HL-60 (cell line): Measurements from ENCODE around the gene INO80.

Experiments used
- GABPA ChIP-seq: IDR thresholded peaks from 2 replicates; pipeline ENCODE4 v1.6.1; 2012; ENCODE audit warnings: low read depth
- POLR2AphosphoS5 ChIP-seq: IDR thresholded peaks from 2 replicates; pipeline ENCODE4 v1.6.1; 2012; ENCODE audit warnings: low read depth
- SPI1 ChIP-seq: IDR thresholded peaks from 2 replicates; pipeline ENCODE4 v1.6.1; 2012; ENCODE audit warnings: low read depth, mild to moderate bottlenecking, borderline replicate concordance
- TF ChIP-seq, protein P1 (sequence below): IDR thresholded peaks from one replicate; pipeline ENCODE4 v1.5.1; 2011; ENCODE audit warnings: low read length, control low read depth, inconsistent platforms; ENCODE audit not compliant: insufficient read depth
- TF ChIP-seq, protein P2 (sequence below): IDR thresholded peaks from 2 replicates; pipeline ENCODE4 v1.6.1; 2012; ENCODE audit warnings: low read depth; ENCODE audit not compliant: insufficient replicate concordance

DNA sequence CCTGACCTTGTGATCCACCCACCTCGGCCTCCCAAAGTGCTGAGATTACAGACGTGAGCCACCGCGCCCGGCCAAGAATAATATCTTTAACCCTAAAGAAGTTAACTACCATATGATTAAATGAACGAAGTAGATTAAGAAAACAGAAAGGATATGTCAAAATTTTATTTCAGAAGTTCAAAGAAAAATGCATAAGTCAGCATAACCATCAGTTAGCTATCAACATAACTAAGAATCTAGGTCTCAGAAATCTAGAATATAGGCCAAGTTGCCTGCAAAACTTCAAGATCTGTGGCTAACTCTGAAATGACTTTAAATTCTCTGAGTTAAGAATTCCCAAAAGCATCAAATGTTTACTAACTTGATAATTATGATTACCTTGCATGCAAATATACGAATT, 38.0 kb downstream of the INO80 start:
- TF ChIP-seq, protein P1, sequence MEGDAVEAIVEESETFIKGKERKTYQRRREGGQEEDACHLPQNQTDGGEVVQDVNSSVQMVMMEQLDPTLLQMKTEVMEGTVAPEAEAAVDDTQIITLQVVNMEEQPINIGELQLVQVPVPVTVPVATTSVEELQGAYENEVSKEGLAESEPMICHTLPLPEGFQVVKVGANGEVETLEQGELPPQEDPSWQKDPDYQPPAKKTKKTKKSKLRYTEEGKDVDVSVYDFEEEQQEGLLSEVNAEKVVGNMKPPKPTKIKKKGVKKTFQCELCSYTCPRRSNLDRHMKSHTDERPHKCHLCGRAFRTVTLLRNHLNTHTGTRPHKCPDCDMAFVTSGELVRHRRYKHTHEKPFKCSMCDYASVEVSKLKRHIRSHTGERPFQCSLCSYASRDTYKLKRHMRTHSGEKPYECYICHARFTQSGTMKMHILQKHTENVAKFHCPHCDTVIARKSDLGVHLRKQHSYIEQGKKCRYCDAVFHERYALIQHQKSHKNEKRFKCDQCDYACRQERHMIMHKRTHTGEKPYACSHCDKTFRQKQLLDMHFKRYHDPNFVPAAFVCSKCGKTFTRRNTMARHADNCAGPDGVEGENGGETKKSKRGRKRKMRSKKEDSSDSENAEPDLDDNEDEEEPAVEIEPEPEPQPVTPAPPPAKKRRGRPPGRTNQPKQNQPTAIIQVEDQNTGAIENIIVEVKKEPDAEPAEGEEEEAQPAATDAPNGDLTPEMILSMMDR = no peak
- TF ChIP-seq, protein P2, sequence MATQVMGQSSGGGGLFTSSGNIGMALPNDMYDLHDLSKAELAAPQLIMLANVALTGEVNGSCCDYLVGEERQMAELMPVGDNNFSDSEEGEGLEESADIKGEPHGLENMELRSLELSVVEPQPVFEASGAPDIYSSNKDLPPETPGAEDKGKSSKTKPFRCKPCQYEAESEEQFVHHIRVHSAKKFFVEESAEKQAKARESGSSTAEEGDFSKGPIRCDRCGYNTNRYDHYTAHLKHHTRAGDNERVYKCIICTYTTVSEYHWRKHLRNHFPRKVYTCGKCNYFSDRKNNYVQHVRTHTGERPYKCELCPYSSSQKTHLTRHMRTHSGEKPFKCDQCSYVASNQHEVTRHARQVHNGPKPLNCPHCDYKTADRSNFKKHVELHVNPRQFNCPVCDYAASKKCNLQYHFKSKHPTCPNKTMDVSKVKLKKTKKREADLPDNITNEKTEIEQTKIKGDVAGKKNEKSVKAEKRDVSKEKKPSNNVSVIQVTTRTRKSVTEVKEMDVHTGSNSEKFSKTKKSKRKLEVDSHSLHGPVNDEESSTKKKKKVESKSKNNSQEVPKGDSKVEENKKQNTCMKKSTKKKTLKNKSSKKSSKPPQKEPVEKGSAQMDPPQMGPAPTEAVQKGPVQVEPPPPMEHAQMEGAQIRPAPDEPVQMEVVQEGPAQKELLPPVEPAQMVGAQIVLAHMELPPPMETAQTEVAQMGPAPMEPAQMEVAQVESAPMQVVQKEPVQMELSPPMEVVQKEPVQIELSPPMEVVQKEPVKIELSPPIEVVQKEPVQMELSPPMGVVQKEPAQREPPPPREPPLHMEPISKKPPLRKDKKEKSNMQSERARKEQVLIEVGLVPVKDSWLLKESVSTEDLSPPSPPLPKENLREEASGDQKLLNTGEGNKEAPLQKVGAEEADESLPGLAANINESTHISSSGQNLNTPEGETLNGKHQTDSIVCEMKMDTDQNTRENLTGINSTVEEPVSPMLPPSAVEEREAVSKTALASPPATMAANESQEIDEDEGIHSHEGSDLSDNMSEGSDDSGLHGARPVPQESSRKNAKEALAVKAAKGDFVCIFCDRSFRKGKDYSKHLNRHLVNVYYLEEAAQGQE = no peak
- TF ChIP-seq GABPA (no peak), POLR2AphosphoS5 (no peak), SPI1 (no peak)
